Suprapubic skin (tissue), 3 donors: ENCODE results near the gene C14orf180.

Experiments used
- POLR2A ChIP-seq, 2 donors: fragments of 450-650 bp; IDR thresholded peaks; one replicate each; pipeline ENCODE4 v1.6.1; 2017; ENCODE audit warnings: antibody characterized with exemption in 2 of 2, mild to moderate bottlenecking in 2 of 2, moderate library complexity in 2 of 2
- TF ChIP-seq, protein P1 (sequence below), 2 donors: fragments of 200-600 bp in 1 of 2; fragments of 450-650 bp in 1 of 2; sonication (generic) in 1 of 2; IDR thresholded peaks; one replicate each; pipeline ENCODE4 v1.5.1; 2016 to 2019; ENCODE audit warnings: antibody characterized with exemption in 2 of 2, mild to moderate bottlenecking in 1 of 2, moderate library complexity in 1 of 2

DNA sequence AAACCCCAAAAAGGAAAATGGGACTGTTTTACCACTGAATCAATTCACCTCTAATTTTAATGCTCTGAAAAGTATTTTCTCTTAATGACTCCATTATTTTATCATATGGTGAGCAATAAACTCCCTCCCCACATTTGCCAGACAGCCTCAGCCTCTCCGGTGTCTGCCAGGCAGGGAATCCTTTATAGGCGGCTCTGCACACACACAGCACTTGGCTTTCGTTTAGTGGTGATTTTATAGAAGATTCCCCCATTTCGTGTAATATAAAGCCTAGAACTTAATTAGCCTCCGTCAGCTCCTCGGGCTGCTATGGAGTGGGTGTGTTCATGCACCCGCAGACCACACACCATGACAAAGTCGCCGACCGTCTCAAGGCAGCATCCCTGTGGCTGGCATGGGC is 10.1 kb upstream of the C14orf180 start:
- TF ChIP-seq, protein P1, sequence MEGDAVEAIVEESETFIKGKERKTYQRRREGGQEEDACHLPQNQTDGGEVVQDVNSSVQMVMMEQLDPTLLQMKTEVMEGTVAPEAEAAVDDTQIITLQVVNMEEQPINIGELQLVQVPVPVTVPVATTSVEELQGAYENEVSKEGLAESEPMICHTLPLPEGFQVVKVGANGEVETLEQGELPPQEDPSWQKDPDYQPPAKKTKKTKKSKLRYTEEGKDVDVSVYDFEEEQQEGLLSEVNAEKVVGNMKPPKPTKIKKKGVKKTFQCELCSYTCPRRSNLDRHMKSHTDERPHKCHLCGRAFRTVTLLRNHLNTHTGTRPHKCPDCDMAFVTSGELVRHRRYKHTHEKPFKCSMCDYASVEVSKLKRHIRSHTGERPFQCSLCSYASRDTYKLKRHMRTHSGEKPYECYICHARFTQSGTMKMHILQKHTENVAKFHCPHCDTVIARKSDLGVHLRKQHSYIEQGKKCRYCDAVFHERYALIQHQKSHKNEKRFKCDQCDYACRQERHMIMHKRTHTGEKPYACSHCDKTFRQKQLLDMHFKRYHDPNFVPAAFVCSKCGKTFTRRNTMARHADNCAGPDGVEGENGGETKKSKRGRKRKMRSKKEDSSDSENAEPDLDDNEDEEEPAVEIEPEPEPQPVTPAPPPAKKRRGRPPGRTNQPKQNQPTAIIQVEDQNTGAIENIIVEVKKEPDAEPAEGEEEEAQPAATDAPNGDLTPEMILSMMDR (IDR thresholded peaks at IDR 0.05), result no peak
- no peak for TF ChIP-seq POLR2A (IDR thresholded peaks at IDR 0.05)
